ENCODE results near the gene UCHL3. TPM values are rescaled to one million over a fixed set of nuclear protein-coding genes. Genes with fewer than 3 reads are reported as not detected.

UCHL3 gene
- total RNA-seq, 2 donors from 2014 or later: 42.9 to 50.7 TPM

DNA sequence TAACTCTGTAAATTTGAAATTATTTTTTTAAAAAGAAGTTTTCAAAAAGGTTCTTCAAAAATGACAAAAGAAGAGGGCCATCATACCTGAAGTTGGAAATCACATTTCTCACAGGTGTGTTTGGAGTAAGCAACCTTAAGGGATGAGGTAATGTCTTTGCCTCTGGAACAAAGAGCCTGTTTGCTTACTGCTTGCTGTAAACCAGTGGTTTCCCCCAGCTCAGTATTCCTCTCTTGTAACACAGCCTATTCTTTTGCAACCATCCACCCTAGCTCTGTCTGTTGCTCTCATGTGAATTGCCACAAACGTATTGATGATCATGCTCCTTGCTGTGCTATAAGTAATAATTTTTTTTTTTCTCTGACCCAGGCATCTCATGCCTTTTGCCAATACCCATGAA, 38.1 kb downstream of the UCHL3 start:
- Histone ChIP-seq H3K4me1 (no peaks in the 10 kb centered on the region), H3K27me3 (no peaks in the 10 kb centered on the region), H3K27ac (no peak overlapping the region), H3K4me3 (no peak overlapping the region), H3K36me3 (no peaks in the 10 kb centered on the region), H3K9ac (ENCODE audit: low read depth in 2 of 2, low read length in 2 of 2) (no peak overlapping the region), H3K9me3 (no peaks in the 10 kb centered on the region)
- no peak for TF ChIP-seq CTCF (IDR thresholded peaks at IDR 0.05)
- DNase-seq: no peak
- intact Hi-C loops (cut with DNase I): no loop called here

GRCh38 chr13:75596657-75597182, 47.1 kb downstream of the UCHL3 start:
- Histone ChIP-seq H3K27ac (no peak overlapping the region), H3K9me3 (no peaks in the 10 kb centered on the region), H3K4me1 (no peaks in the 10 kb centered on the region), H3K4me3 (no peak overlapping the region), H3K36me3 (no peaks in the 10 kb centered on the region), H3K9ac (ENCODE audit: low read depth in 2 of 2, low read length in 2 of 2) (no peak overlapping the region), H3K27me3 (no peaks in the 10 kb centered on the region)
- intact Hi-C loops (cut with DNase I): no loop called here
- no peak for DNase-seq
- no peak for TF ChIP-seq CTCF (IDR thresholded peaks at IDR 0.05)

GRCh38 chr13:75600371-75600770, 50.8 kb downstream of the UCHL3 start:
- intact Hi-C loops (cut with DNase I): no loop called here
- DNase-seq: no peak
- H3K36me3 ChIP-seq: no peaks in the 10 kb centered on the region
- no peak overlapping the region for H3K4me3 ChIP-seq
- no peak overlapping the region for H3K9ac ChIP-seq (ENCODE audit: low read depth in 2 of 2, low read length in 2 of 2)
- no peak for TF ChIP-seq CTCF (IDR thresholded peaks at IDR 0.05)
- H3K27ac ChIP-seq: no peak overlapping the region
- no peaks in the 10 kb centered on the region for H3K4me1 ChIP-seq
- no peaks in the 10 kb centered on the region for H3K27me3 ChIP-seq
- no peaks in the 10 kb centered on the region for H3K9me3 ChIP-seq

- Histone ChIP-seq H3K27me3 (no peaks in the 10 kb centered on the region), H3K4me1 (no peaks in the 10 kb centered on the region), H3K36me3 (no peaks in the 10 kb centered on the region), H3K9ac (ENCODE audit: low read depth in 2 of 2, low read length in 2 of 2) (no peak overlapping the region), H3K4me3 (no peak overlapping the region), H3K27ac (no peak overlapping the region), H3K9me3 (no peaks in the 10 kb centered on the region)
- DNase-seq: no peak
- no peak for TF ChIP-seq CTCF (IDR thresholded peaks at IDR 0.05)
- intact Hi-C loops (cut with DNase I): no loop called here
Observed at GRCh38 chr13:75603038-75603437, 53.4 kb downstream of the UCHL3 start.

DNA sequence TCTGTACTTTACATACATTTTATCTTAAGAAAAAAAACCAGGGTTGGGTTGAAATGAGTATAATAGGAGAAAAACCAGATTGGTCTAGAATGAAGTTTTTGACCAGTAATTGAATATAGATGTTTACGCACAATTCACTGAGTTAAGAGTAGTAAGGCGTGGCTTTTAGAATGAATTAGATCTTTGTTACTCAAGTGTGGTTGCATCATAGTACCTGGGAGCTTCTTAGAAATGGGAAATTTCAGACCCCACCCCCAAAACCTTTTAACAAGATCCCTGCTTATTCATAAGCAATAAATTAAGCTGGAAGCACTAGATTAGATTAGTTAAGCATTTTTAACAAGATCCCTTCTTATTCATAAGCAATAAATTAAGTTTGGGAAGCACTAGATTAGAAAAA, 57.9 kb downstream of the UCHL3 start:
- H3K27ac ChIP-seq: no peak overlapping the region
- no peaks in the 10 kb centered on the region for H3K27me3 ChIP-seq
- no peak overlapping the region for H3K4me3 ChIP-seq
- no peak for TF ChIP-seq CTCF (IDR thresholded peaks at IDR 0.05)
- no peak overlapping the region for H3K9ac ChIP-seq (ENCODE audit: low read depth in 2 of 2, low read length in 2 of 2)
- no peak for DNase-seq
- no peaks in the 10 kb centered on the region for H3K36me3 ChIP-seq
- no peaks in the 10 kb centered on the region for H3K4me1 ChIP-seq
- no peaks in the 10 kb centered on the region for H3K9me3 ChIP-seq
- intact Hi-C loops (cut with DNase I): no loop called here

All from colonic mucosa (tissue), 4 donors.